Right renal pelvis (tissue), 4 donors: ENCODE data around the gene RAD51B. TPM values are rescaled to one million over a fixed set of nuclear protein-coding genes. Genes with fewer than 3 reads are reported as not detected.

Source experiments
- DNase-seq, 4 donors: peaks; one replicate each; pipeline ENCODE4 v3.0.0-alpha.2; 2013; ENCODE audit warnings: low read depth in 4 of 4, low spot score in 3 of 4, missing footprints in 1 of 4
- polyA plus RNA-seq, 4 donors: library from polyadenylated mRNA; unstranded; fragments of 120-200 nt; gene quantifications; one replicate each; pipeline ENCODE4 v1.2.1, GENCODE V29; 2013; ENCODE audit not compliant: insufficient read length in 4 of 4

Gene RAD51B
- polyA plus RNA-seq, 4 donors, result 10.7 to 11.6 (median 11.3) TPM

DNA sequence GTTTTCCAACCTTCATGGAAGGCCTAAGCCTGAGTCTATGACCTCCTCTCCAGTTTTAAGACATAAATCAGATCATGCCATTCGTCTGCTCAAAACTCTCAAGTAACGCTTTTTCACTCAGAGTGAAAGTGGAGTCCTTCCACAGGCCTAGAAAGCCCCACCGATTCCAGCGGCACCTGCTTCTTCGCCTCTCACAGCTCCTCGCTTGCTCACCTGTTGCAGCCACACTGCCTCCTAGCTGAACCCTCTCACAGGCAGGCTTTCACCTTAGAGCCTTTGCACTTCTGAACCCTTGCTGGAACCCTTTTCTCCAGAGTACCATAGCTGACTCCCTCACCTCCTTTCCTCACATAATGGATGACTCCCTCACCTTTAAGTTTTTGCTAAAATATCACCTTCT is 672.2 kb downstream of the RAD51B start:
- DNase-seq, result no peak

DNA sequence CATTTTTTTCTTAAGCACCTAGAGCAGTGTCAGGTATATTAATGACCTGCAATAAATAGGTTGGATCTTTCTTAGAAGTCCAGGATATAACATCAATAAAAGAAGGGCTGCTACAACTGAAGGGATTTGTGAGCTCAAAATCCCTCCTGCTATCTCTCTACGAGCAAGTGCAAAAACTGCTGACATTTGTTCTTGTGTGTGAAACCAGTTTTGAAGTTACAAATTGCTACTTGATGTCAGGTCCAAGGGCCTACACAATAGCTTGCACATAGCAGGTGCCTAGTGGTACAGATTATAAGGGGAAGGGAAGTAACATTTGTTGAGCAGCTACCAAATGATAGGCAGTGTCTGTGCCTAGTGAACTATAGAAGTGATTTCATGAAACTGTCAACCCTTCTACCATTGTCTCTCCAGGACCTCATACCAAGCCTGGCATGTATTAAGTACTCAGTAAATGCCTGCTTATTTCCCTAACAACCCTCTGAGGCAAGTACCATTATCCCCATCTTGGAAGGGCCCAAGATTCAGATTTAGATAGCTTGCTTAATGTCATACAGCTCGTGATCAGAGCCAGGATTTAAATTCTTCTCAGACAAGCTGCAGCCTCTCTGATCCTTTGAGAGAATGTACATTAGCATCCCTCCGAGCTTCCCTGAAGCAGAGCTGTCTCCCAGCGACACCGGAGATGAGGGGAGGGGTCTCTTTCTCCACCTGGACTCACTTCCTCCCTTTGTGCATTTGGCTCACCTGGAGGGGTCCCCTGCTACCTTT is 673.0 kb downstream of the RAD51B start:
- DNase-seq, result no peak

DNA sequence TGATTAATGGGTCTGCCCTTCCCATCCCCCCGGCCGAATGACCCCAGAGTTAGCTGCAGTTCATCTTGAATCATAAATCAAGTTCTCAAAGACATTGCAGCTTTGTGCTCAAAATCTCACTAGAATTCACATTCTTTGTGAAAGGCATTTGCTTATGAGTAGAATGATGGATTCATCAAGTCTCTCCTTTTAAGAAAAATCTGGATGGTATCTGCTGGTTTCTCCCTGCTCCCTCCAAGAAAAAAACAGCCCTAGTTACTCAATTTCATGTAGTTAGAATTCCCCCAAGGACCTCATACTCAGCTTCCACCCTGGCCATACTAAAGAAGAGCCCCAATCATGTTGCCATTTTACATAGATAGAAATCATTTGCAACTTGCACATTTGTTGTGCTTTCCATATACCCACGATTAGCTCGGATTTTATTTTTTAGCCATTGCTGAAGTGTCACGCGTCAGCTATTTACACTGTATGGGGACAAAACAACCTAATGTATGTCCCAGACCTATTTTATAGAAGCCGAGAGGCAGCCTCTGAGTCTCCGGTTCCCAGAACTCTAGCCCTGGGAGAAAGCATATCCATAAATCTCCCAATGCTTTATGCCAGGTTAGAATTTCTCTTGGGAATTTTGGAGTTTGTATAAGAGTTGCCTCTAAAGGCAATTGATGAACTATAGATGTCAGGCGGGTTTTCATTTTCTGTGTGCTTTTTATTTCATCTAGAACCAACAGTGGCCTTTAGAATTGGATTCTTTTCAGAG is 673.8 kb downstream of the RAD51B start:
- no peak for DNase-seq

DNA sequence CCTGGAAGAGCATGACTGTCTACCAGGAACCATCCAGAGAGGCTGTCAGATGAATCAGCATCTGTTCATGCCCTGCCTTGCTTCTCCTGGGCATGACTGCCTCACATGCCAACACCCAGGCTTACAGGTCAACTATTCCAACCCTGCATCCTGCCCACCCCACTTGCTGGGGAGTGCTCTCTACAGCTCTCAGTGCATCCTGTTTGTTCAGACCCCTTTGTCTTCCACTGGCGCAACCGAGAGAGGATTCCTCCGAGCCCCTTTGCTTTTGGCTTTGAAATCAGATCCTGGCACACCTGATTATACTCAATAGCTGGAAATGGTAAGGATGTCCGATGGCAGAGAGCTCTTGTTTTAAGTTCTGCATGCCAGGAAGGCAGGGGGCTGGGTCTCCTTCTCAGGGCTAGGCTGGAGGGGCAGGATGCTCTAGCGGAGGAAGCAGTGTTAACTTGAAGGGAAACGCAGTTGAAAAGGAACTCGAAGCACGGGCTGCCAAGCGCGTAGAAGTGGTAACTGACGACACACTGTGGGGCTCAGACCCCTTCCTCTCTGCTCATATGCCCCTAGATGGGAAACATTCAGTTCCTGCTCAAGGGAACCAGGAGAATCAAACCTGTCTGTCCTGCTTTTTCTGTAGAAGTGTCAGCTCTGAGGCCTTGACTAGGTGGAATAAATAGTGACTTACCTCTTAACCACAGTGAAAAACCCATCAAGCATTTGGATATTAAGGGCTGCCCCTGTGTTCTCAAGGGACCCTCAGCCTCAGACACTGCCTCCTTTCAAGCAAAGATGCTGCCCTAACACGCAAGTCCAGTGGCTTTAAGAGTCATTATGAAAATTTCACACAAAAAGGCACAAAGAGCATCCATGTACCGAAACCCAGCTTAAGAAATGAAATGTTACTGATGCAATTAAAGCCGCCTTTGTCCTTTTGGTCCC is 675.8 kb downstream of the RAD51B start:
- no peak for DNase-seq

DNA sequence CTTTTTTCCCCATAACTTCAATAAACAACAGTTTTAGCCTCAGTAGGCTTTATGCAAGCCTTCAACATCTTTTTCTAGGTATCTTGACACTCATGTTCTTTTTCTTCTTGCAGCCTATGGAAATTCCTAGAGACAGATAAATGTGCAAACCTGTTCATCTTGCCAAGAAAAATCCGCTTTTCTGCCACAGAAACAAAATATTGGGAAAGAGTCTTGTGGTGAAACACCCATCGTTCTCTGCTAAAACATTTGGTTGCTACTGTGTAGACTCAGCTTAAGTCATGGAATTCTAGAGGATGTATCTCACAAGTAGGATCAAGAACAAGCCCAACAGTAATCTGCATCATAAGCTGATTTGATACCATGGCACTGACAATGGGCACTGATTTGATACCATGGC is 677.4 kb downstream of the RAD51B start:
- DNase-seq, result no peak

DNA sequence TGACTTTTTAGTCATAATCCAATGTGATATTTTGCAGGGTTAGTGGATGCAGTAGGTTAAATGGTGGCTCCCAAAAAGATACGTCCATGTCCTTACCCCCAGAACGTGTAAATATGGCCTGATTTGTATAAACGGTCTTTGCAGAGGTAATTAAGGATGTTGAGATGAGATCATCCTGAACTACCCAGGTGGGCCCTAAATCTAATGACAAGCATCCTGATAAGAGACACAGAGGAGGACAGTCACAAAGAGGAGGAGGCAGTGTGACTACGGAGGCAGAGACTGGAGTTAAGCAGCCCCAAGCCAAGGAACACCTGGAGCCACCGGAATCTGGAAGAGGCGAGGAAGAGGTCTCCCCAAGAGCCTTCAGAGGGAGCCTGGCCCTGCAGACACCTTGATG is 679.9 kb downstream of the RAD51B start:
- no peak for DNase-seq

DNA sequence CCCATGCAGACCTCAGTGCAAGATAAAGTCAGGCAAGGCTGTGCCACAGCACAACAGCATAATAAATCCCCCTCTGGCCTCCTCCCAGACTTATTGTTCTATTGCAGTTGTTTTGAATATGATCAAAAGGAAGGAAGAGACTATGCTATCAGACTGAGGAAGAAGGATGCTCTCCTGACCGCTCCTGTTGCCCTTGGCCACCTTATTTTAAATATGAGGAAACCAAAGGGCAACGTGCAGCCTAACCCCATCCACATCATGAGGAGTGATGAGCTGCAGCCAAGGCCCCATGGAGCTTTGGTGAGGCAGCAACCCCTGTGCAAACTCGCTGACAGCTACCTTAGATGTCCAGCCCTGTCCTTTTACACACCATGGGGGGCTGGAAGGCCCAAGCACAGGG is 681.6 kb downstream of the RAD51B start:
- DNase-seq, result no peak

DNA sequence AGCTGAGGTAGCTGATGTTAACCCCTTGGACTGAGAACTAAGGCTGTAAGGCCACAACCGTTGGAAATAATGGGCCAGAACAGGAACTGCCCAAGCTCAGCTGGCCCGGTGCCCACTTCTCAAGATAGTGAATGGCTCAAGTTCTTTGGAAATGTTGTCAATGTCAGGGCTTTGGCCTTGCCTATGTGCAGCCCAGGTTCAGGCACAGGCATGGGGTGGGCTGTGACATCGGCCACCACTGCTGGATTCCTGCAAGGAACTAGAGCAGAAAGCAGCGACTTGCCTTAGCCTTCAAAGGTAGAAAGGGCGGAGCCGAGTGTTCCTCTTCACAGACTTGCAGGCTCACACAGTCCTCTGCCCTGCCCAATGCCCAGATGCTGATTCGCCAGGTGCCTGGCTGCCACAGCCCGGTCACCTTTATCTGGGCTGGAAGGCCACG is 682.1 kb downstream of the RAD51B start:
- DNase-seq, result no peak

DNA sequence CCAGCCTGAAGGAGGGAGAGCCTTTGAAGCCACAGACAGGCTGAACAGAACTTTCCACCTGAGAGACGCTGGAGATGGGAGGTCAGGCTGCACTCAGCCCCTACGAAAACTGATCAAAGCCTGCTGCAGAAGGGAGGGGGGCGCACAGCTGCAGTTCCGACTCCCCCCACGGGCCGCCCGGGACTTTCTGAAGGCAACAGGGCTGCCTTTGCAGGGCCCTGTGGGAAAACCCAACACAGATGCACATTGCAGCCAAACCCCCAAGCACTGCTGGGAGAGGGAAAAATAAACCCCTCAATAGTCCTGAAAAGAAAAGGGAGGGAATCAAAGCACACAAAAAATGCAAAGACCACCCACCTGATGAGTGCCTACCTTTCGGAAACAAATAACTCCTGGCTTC is 682.7 kb downstream of the RAD51B start:
- DNase-seq, result no peak

DNA sequence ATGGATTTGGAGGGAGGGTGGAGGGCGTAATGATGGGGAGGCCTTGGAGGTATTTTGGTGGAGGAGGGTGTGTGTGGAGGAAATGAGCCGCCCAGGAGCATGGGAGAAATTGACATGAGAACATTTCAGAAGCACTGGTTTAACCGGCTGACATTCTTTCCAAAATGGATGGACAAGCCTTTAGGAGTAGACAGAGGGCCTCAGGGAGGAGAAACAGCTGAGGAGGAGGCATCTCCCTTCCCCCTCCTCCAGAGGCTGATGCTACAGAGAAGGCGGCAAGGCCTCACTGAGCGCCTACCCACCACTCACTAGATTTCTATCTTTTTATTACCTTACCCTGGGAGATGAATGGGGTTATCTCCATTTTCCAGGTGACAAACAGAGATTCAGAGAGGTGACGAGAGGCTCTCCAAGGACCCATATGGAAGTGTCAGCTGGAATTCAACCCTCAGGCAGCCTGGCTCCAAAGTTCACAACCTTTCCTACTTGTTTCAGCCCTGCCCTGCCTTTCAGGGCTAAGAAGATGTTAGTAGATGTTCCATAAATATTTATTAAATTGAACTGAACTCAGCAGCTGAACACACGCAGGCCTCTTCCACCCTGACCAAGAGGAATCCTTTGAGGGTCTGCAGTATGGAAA is 683.7 kb downstream of the RAD51B start:
- no peak for DNase-seq

DNA sequence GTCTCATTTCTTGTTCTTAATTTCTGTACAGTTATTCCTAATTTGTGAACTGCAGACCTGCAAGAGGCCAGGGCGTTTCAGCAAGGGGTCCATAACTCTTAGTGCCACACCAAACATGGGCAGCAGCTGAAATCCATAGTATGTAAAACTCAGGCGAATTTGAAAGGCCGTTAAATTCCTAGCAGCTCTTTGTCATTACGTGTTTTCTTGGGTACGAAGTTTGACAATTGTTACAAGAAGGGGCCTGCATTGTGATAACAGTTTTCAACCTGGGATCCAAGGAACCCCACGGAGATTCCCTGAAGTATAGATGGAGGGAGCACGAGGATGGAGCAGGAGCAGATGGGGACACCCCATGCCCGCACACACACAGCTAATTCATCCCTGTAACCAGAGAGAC is 685.3 kb downstream of the RAD51B start:
- no peak for DNase-seq

DNA sequence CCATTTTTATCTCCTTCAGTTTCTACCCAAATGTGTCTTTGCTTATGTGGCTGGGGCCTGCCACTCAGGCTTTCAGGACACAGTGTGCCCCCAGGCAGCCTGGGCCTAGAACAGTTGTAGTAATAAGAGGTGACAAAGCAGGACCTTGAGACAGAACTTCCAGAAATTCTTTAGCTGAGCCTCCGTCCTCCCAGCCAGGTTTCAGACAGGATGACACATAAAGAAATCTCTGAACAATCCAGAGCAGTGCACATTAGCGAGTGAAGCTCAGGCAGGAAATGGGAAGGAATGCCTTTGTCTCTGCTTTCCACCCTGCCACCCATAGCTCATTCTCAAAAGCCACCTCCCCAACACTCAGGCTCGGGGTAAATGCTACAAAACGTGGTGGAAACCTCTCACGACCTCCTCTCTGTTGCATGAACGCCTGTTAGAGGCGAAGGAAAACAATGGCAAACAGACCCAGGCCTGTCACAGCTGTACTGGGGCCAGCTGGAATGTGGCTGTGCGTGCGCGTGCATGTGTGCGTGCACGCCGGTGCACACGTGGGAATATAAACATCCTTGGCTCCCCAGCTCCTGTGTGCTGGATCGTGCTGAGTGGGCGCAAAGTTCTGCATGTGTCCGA is 686.6 kb downstream of the RAD51B start:
- no peak for DNase-seq

DNA sequence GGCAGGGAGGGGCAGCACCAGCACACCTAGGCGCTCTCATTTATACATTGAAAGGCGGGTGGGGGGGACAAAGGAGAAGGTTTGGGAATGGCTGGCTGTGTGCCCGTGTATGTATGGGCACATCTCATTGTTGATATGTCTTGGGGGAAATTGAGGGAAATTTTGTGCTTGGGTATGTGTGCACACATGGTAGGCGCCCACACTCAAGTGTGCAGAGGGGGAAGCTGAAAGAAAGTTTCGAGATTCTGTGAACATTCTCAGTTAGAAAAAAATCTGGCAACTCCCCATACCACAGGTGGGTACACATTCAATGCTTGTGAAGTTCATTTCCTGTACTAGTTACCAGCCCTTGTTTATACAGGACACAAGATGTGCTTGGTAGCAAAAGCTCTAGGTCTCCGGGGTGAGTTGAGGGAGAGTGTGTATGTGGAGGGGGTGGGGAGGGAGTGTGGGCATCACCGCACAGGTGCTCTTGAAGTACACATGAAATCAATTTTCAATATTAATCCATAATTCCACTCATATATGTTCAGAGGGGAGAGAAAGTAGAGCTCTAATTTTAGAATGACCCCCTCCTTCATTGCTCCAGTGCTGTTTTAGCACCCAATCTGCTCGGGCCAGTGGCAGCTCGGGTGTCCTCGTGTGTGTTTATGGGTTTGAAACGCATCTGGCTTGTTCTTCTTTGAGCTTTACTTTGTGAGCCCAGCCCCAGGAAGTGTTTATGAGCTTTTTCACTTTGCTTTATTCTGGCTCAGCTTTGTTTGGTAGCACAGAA is 687.3 kb downstream of the RAD51B start:
- DNase-seq, result no peak

DNA sequence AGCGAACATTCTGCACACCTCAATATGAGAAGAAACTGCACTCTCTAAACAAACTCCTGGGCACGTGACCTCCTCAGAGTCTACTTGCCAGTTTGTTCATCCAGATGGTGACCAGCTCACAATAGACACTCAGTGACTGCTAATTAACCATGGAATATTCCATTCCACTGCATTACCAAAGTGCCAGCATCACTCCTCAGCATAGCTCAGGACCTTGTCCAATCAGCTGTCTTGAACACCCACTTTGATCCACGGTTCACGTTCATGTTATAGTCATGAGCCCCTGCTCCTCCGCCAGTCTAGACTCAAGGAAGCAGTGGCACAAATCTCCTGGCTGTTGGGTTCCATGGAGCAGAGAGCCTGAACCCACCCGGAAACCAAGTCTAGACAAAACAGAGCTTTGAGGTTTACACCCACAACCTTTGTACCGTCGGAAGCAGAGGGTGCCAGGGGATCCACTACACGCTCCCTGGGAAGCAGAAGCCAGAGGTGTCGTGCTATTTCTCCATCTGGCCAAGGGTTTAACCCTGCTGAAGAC is 688.0 kb downstream of the RAD51B start:
- no peak for DNase-seq

DNA sequence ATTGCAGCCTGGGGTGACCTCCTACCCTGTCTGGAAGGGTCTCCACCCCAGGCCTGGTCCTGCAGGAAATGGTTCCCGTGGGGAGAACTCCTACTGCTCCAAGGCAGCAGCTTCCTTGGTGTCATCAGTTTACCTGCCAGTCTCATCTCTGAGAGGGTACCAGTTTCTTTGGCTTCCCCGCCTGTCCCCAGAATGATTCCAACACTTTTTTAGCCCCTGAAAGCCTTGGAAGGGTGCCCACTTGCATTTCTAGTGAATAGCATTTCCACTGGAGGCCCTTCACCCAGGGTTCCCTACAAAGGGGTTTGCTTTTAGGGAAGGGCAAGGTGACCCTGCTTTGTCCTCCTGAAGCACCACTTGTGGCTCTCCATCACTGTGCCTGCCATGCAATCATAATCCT is 689.0 kb downstream of the RAD51B start:
- no peak for DNase-seq

DNA sequence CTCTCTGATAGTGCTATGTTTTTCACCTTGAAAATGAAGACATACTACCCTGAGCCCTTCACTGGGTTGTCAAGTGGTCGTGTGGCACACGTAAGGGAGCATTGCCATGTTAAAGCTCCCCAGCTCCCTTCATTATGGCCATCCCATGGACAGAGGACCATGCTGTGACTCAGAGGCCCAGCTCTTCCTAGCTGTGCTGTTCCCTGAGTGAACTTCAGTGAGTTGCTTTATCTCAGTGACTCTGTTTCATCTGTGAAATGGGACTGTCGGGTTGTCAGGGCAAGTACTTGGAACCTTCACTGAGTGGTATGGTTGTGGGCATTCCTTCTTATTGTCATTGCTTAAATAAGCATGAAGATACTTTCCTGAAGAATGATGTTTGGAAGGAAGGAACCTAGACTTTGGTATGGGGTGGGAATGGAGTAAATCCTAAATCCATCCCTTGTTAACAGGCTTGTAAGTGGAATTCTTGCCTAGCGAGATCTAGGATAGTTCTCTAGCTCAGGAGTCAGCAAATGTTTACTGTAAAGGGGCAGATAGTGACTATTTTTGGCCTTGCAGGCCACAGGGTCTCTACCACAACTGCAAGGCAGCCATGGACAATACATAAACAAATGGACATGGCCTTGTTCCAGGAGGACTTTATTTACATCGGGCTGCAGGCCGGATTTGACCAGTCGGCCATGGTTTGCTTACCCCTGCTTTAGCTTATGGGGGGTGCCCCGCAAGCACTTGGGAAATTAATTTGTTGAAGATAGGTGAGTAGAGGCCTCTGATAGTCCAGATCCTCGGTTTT is 689.8 kb downstream of the RAD51B start:
- no peak for DNase-seq

DNA sequence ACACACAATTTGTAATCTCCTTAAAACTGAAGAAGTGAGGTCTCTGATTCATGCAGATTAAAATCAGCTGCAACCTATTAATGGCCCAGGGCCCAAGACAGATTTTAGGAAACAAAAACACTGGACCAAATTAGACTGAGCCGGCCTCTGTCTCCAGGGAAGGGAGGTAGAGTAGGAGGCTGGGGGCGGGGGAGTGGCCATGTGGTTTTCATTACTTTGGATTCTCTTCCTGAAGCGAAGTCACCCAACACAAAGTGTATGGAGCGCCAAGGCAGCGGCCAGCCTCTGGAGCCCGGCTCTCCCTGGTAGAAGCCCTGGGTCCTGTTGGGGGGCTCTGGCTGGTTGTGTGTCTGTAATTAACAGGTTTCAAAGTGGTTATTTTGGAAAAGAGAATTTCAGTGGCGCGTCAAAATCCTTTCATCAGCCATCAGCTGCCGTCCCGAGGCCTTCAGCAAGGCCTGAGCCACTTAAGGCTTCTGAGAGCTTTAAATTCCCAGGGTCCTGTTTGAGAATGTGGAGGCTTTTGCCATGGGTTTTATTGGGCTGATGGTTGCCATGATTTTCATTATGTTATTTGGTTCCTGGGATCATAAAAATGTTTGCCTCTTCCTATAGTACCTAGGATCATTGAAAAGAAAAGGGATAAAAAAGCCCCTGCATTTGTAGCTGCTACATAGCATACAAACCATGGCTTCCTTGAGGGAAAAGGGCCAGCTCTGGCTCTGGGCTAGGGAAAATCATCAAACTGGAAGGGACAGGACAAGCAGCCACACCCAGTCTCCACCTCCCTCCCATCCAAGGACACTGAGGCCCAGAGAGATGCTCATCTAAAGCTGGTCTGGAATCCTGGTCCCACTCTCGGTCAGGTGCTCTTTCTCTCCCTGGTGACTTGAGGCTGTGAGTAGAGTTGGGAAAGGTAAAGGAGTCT is 690.9 kb downstream of the RAD51B start:
- no peak for DNase-seq
